Common myeloid progenitor, CD34-positive (primary cell): ENCODE data around the gene NDUFC2.
"Not testable (repeated sequence)": the region's sequence is repeated elsewhere in the genome, so short reads cannot be mapped to it uniquely, and the experiment has no call there.

Source experiments
- CTCF ChIA-PET: fragments of 350-600 bp; sonication (Branson Sonifier 250); formaldehyde crosslinking; loops from one replicate; lab custom pipeline; 2021; ENCODE audit warnings: antibody characterized with exemption; lab: Charles Lee
- POLR2A ChIA-PET: fragments of 350-600 bp; sonication (Branson Sonifier 250); formaldehyde crosslinking; loops from one replicate; lab custom pipeline; 2021; ENCODE audit warnings: antibody characterized with exemption; lab: Charles Lee
- DNase-seq, 3 donors: peaks; one replicate each; pipeline versions ENCODE4 v3.0.0 to v3.0.0-alpha.2; 2013
- H3K27ac ChIP-seq, 2 experiments: 1 replicate in 1 of 2; 2 replicates in 1 of 2; pipeline ENCODE4 v1.7.0; 2013; ENCODE audit warnings: inconsistent platforms in 2 of 2, low read length in 2 of 2, mild to moderate bottlenecking in 2 of 2, low read depth in 1 of 2, moderate library complexity in 1 of 2; ENCODE audit not compliant: severe bottlenecking in 2 of 2, insufficient read depth in 1 of 2, poor library complexity in 1 of 2
- H3K27me3 ChIP-seq, 5 experiments: replicated peaks in 2 of 5; 1 replicate in 3 of 5; 2 replicates in 2 of 5; pipeline versions ENCODE4 v1.6.1 to v1.7.0; 2013; ENCODE audit warnings: low read length in 4 of 5, mild to moderate bottlenecking in 2 of 5, moderate library complexity in 2 of 5, inconsistent platforms in 1 of 5; ENCODE audit not compliant: insufficient read depth in 5 of 5, control insufficient read depth in 4 of 5
- H3K36me3 ChIP-seq, 4 experiments: 1 replicate in 2 of 4; 2 replicates in 2 of 4; pipeline versions ENCODE4 v1.6.1 to v1.7.0; 2013; ENCODE audit warnings: low read length in 3 of 4, control low read depth in 1 of 4, mild to moderate bottlenecking in 1 of 4; ENCODE audit not compliant: control insufficient read depth in 4 of 4, insufficient read depth in 4 of 4
- H3K4me1 ChIP-seq, 4 experiments: 1 replicate in 3 of 4; 2 replicates in 1 of 4; pipeline versions ENCODE4 v1.6.1 to v1.7.1; 2013; ENCODE audit warnings: low read length in 3 of 4, mild to moderate bottlenecking in 3 of 4, control low read depth in 1 of 4, inconsistent platforms in 1 of 4, moderate library complexity in 1 of 4; ENCODE audit not compliant: control insufficient read depth in 4 of 4, insufficient read depth in 4 of 4; ENCODE audit errors: control extremely low read depth in 1 of 4
- H3K4me3 ChIP-seq, 7 experiments: 1 replicate in 4 of 7; 2 replicates in 3 of 7; pipeline versions ENCODE4 v1.5.1 to v1.7.0; 2013; ENCODE audit warnings: mild to moderate bottlenecking in 7 of 7, low read length in 6 of 7, moderate library complexity in 6 of 7, inconsistent platforms in 2 of 7, low read depth in 2 of 7, control low read depth in 1 of 7; ENCODE audit not compliant: insufficient read depth in 4 of 7, control insufficient read depth in 1 of 7; ENCODE audit errors: extremely low read depth in 1 of 7
- H3K9me3 ChIP-seq, 5 experiments: 1 replicate in 4 of 5; 2 replicates in 1 of 5; pipeline versions ENCODE4 v1.6.1 to v1.7.1; 2013; ENCODE audit warnings: low read length in 4 of 5, mild to moderate bottlenecking in 2 of 5, inconsistent platforms in 1 of 5, low read depth in 1 of 5, moderate library complexity in 1 of 5; ENCODE audit not compliant: control insufficient read depth in 4 of 5, insufficient read depth in 2 of 5; ENCODE audit errors: control extremely low read depth in 1 of 5
- WGBS: methylation state at CpG from one replicate; pipeline ENCODE4 v1.1.5; 2013; ENCODE audit not compliant: insufficient coverage; 5-methylcytosine and 5-hydroxymethylcytosine counted together

NDUFC2 gene

DNA sequence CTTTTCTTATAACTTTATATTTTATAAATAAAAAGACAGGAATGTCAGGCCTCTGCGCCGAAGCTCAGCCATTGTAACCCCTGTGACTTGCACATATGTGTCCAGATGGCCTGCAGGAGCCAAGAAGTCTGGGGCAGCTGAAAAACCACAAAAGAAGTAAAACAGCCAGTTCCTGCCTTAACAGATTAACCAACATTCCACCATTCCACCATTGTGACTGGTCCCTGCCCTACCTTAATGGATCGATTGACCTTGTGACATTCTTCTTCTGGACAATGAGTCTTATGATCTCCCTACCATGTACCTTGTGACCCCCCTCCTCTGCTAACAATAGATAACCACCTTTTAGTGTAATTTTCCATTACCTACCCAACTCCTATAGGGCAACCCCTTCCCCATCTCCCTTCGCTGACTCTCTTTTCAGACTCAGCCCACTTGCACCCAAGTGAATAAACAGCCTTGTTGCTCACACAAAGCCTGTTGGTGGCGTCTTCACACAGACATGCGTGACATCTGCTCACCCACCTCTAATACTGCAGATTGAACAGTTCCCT is 6.9 kb upstream of the NDUFC2 start:
- H3K4me3 ChIP-seq, H3K4me1 ChIP-seq, DNase-seq, CTCF ChIA-PET, H3K27me3 ChIP-seq, H3K9me3 ChIP-seq, H3K27ac ChIP-seq, POLR2A ChIA-PET, H3K36me3 ChIP-seq: not testable (repeated sequence)
- WGBS: 94% methylated on average over 5 of the region's 6 CpGs

GRCh38 chr11:78085972-78086371 is 6.3 kb upstream of the NDUFC2 start:
- H3K4me3 ChIP-seq: no peak overlapping the region
- H3K36me3 ChIP-seq: no peaks in the 10 kb centered on the region
- WGBS: no CpG with 5 or more reads among the region's 3 CpGs
- no peak overlapping the region for H3K27ac ChIP-seq
- H3K27me3 ChIP-seq: no peaks in the 10 kb centered on the region
- POLR2A ChIA-PET: no interaction called here
- no peaks in the 10 kb centered on the region for H3K9me3 ChIP-seq
- DNase-seq: no peak
- CTCF ChIA-PET: no interaction called here
- H3K4me1 ChIP-seq: peaks cover 0 to 5% (median 1%) of the 10 kb centered on the region in 4 experiments

DNA sequence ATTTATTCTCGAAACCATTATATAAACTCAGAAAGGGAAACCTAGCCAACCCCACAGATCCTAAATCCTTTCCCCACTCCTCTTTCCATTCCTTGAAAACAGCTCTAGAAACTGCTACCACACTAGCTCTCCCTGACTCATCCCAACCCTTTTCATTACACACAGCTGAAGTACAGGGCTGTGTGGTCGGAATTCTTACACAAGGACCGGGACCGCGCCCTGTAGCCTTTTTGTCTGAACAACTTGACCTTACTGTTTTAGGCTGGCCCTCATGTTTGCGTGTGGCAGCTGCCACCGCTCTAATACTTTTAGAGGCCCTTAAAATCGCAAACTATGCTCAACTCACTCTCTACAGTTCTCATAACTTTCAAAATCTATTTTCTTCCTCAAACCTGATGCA is 4.8 kb upstream of the NDUFC2 start:
- H3K9me3 ChIP-seq, POLR2A ChIA-PET, H3K4me3 ChIP-seq, H3K27ac ChIP-seq, DNase-seq, H3K27me3 ChIP-seq, H3K36me3 ChIP-seq, CTCF ChIA-PET: not testable (repeated sequence)
- peaks cover 3 to 17% (median 10%) of the 10 kb centered on the region in 4 experiments for H3K4me1 ChIP-seq
- 97% methylated on average over 8 of the region's 8 CpGs for WGBS

- CTCF ChIA-PET: no interaction called here
- Histone ChIP-seq H3K4me1 (peaks cover 6 to 29% (median 21%) of the 10 kb centered on the region in 4 experiments), H3K27ac (no peak overlapping the region), H3K9me3 (no peaks in the 10 kb centered on the region), H3K4me3 (no peak overlapping the region), H3K36me3 (no peaks in the 10 kb centered on the region), H3K27me3 (no peaks in the 10 kb centered on the region)
- POLR2A ChIA-PET: no interaction called here
- no peak for DNase-seq
- whole genome bisulfite sequencing: 93% methylated on average over 4 of the region's 4 CpGs
Observed at GRCh38 chr11:78083021-78083420, 3.4 kb upstream of the NDUFC2 start.

GRCh38 chr11:78082146-78082545 is 2.5 kb upstream of the NDUFC2 start:
- Histone ChIP-seq H3K9me3 (no peaks in the 10 kb centered on the region), H3K4me3 (no peak overlapping the region), H3K4me1 (peaks cover 9 to 38% (median 28%) of the 10 kb centered on the region in 4 experiments), H3K27me3 (no peaks in the 10 kb centered on the region), H3K36me3 (no peaks in the 10 kb centered on the region), H3K27ac (peak overlapping the region in 1 of 2 experiments; percentile 40)
- POLR2A ChIA-PET: no interaction called here
- CTCF ChIA-PET: no interaction called here
- WGBS: 94% methylated on average over 7 of the region's 8 CpGs
- no peak for DNase-seq

DNA sequence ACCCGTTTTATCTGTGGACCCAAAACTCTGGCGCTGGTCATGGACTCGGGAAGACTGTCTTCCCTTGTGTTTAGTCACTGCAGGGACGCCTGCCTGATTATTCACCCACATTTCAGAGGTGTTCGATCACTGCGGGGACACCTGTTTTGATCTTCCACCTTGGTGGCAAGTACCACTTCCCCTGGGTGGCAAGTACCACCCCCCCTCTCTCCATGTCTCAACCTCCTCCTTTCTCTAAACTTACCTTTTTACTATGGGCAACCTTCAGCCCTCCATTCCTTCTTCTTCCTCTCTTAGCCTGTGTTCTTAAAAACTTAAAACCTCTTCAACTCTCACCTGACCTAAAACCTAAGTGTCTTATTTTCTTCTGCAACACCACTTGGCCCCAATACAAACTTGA is 1.9 kb upstream of the NDUFC2 start:
- no peaks in the 10 kb centered on the region for H3K27me3 ChIP-seq
- H3K36me3 ChIP-seq: peaks cover 0 to 3% (median 0%) of the 10 kb centered on the region in 4 experiments
- ChIA-PET POLR2A (no interaction called here), CTCF (no interaction called here)
- WGBS: 96% methylated on average over 6 of the region's 6 CpGs
- no peak overlapping the region for H3K4me3 ChIP-seq
- H3K9me3 ChIP-seq: no peaks in the 10 kb centered on the region
- peaks cover 9 to 38% (median 30%) of the 10 kb centered on the region in 4 experiments for H3K4me1 ChIP-seq
- no peak for DNase-seq
- H3K27ac ChIP-seq: peak overlapping the region in 1 of 2 experiments; percentile 40

GRCh38 chr11:78080818-78081495 is 1.3 kb upstream of the NDUFC2 start:
- CTCF ChIA-PET: interaction anchor here (0.7 kb wide), 1 partner anchor 68 kb away, joined by 3 read pairs; no protein-coding TSS in a partner anchor
- peak overlapping the region in 1 of 2 experiments; percentile 88 for H3K27ac ChIP-seq
- POLR2A ChIA-PET: interaction anchor here (0.7 kb wide), 2 partner anchors 168 to 236 kb away, joined by 3 to 4 read pairs; no protein-coding TSS in a partner anchor
- H3K4me3 ChIP-seq: peak overlapping the region in 4 of 7 experiments; percentile 2 to 97 (median 28)
- no peaks in the 10 kb centered on the region for H3K9me3 ChIP-seq
- peaks cover 0 to 6% (median 0%) of the 10 kb centered on the region in 4 experiments for H3K36me3 ChIP-seq
- H3K27me3 ChIP-seq: no peaks in the 10 kb centered on the region
- peak; percentile 38 to 94 (median 87) for DNase-seq
- 67% methylated on average over 11 of the region's 11 CpGs for WGBS
- peaks cover 9 to 38% (median 30%) of the 10 kb centered on the region in 4 experiments for H3K4me1 ChIP-seq
